HEK293 (cell line): ENCODE measurements around the gene PLS1.

Experiments used
- ZNF549 ChIP-seq: fragments of 450-650 bp; IDR thresholded peaks from 2 replicates; pipeline ENCODE4 v1.5.1; 2018; ENCODE audit warnings: missing biosample characterization, missing genetic modification characterization, mild to moderate bottlenecking, inconsistent platforms, moderate library complexity
- ZNF830 ChIP-seq: fragments of 450-650 bp; IDR thresholded peaks from 2 replicates; pipeline ENCODE4 v1.5.0; 2018; ENCODE audit warnings: missing biosample characterization, missing genetic modification characterization, low read depth, mild to moderate bottlenecking, moderate library complexity
- TF ChIP-seq, protein P1 (sequence below): fragments of 450-650 bp; formaldehyde crosslinking; IDR thresholded peaks from 2 replicates; pipeline ENCODE4 v1.5.1; 2016; ENCODE audit warnings: missing biosample characterization, missing genetic modification characterization

DNA sequence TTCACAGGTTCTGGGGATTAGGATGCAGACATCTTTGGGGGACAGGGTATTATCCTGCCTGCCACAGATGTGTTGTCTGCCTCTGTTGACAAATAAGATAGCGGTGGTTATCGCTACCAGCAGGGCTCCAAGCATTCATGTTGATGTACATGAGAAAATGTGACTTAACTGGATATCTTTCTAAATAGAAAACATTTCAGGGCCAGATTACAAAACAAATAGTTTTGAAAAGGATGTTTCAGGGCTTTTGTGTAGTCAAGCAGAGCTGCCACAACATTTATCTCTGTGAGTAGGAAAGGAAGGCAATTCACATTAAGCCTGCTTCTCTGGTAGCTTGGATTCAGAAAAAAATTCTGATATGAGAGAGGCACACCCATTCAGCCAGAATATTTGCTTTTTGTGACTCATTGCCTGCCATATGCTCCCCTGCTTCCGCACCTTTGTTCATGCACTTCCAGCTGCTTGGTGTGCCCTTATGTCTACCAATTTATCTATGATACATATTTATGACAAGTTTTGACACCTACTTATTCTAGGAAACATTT lies 22.8 kb downstream of the PLS1 start:
- TF ChIP-seq ZNF549 (tag by site-specific recombination): no peak
- TF ChIP-seq, protein P1, sequence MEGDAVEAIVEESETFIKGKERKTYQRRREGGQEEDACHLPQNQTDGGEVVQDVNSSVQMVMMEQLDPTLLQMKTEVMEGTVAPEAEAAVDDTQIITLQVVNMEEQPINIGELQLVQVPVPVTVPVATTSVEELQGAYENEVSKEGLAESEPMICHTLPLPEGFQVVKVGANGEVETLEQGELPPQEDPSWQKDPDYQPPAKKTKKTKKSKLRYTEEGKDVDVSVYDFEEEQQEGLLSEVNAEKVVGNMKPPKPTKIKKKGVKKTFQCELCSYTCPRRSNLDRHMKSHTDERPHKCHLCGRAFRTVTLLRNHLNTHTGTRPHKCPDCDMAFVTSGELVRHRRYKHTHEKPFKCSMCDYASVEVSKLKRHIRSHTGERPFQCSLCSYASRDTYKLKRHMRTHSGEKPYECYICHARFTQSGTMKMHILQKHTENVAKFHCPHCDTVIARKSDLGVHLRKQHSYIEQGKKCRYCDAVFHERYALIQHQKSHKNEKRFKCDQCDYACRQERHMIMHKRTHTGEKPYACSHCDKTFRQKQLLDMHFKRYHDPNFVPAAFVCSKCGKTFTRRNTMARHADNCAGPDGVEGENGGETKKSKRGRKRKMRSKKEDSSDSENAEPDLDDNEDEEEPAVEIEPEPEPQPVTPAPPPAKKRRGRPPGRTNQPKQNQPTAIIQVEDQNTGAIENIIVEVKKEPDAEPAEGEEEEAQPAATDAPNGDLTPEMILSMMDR (tag by site-specific recombination): no peak
- TF ChIP-seq ZNF830: no peak
